ENCODE results near the gene ERF. TPM values are rescaled to one million over a fixed set of nuclear protein-coding genes. Genes with fewer than 3 reads are reported as not detected.

ERF gene
- total and polyA plus RNA-seq, 4 donors, result 24.2 to 53.6 (median 43.0) TPM

GRCh38 chr19:42198676-42199439, 56.1 kb downstream of the ERF start:
- Histone ChIP-seq H3K9ac (ENCODE audit: insufficient read depth in 1 of 2, low read length in 2 of 2) (no peak overlapping the region), H3K27me3 (ENCODE audit: control insufficient read depth in 3 of 3, insufficient read depth in 3 of 3, low read length in 2 of 3) (no peaks in the 10 kb centered on the region), H3K27ac (ENCODE audit: low read depth in 1 of 2, low read length in 1 of 2) (peak overlapping the region in 1 of 2 donors; percentile 68), H3K4me1 (ENCODE audit: control insufficient read depth in 5 of 5, insufficient read depth in 5 of 5, low read length in 5 of 5) (peaks cover 0 to 5% (median 0%) of the 10 kb centered on the region in 5 donors), H3K4me3 (no peak overlapping the region), H3K36me3 (ENCODE audit: control insufficient read depth in 4 of 4, insufficient read depth in 4 of 4, low read length in 4 of 4) (peaks cover 0 to 44% (median 11%) of the 10 kb centered on the region in 4 donors), H3K9me3 (ENCODE audit: control insufficient read depth in 4 of 4, insufficient read depth in 3 of 4, low read length in 3 of 4) (no peaks in the 10 kb centered on the region)
- no peak for ATAC-seq (ENCODE audit: insufficient read depth, low FRiP score)
- DNase-seq, result no peak
- 27 to 52% methylated on average over 7 of the region's 7 CpGs for WGBS, 2 donors
- no peak for TF ChIP-seq CTCF (IDR thresholded peaks at IDR 0.05; ENCODE audit: control extremely low read depth, extremely low read depth)

Other genes with a start within 250 kb of the ERF start
- 1 to 10 TPM in 1 of 2 donors, under 1 TPM in 1; 0.83 to 1.6 TPM for gene GRIK5, start 184.9 kb downstream of the ERF start, total RNA-seq
- under 1 TPM; 0.26 TPM for gene GRIK5, start 184.9 kb downstream of the ERF start, polyA plus RNA-seq
- gene ZNF574, start 179.0 kb downstream of the ERF start, total RNA-seq, result 10 to 100 TPM; 11.5 to 13.7 TPM
- 1 to 10 TPM; 6.8 to 8.6 TPM for gene ZNF574, start 179.0 kb downstream of the ERF start, polyA plus RNA-seq
- 1 to 10 TPM; 3.2 to 7.6 TPM for gene POU2F2, start 122.7 kb downstream of the ERF start, total RNA-seq
- gene POU2F2, start 122.7 kb downstream of the ERF start, polyA plus RNA-seq, result 10 to 100 TPM in 1 of 2 donors, 1 to 10 TPM in 1; 1.9 to 11.9 TPM
- gene DEDD2, start 37.5 kb downstream of the ERF start, total RNA-seq, result 10 to 100 TPM; 34.1 to 39.4 TPM
- gene DEDD2, start 37.5 kb downstream of the ERF start, polyA plus RNA-seq, result 10 to 100 TPM; 31.4 to 60.8 TPM
- 10 to 100 TPM in 1 of 2 donors, 1 to 10 TPM in 1; 5.3 to 14.4 TPM for gene ZNF526, start 34.8 kb downstream of the ERF start, total RNA-seq
- gene ZNF526, start 34.8 kb downstream of the ERF start, polyA plus RNA-seq, result 1 to 10 TPM; 4.6 to 5.5 TPM
- gene GSK3A, start 12.5 kb downstream of the ERF start, total RNA-seq, result 10 to 100 TPM; 23.7 to 38.8 TPM
- 10 to 100 TPM; 53.7 to 54.2 TPM for gene GSK3A, start 12.5 kb downstream of the ERF start, polyA plus RNA-seq
- gene CIC, start 14.1 kb upstream of the ERF start, total RNA-seq, result 10 to 100 TPM; 31.2 to 84.5 TPM
- 10 to 100 TPM; 38.2 to 43.0 TPM for gene CIC, start 14.1 kb upstream of the ERF start, polyA plus RNA-seq
- gene PRR19, start 47.0 kb upstream of the ERF start, total RNA-seq, result 1 to 10 TPM in 1 of 2 donors, under 1 TPM in 1; 0.23 to 1.0 TPM
- under 1 TPM; 0.63 to 0.92 TPM for gene PRR19, start 47.0 kb upstream of the ERF start, polyA plus RNA-seq
- 10 to 100 TPM; 30.1 to 30.6 TPM for gene PAFAH1B3, start 47.5 kb upstream of the ERF start, total RNA-seq
- 10 to 100 TPM; 27.2 to 33.0 TPM for gene PAFAH1B3, start 47.5 kb upstream of the ERF start, polyA plus RNA-seq
- gene TMEM145, start 58.2 kb upstream of the ERF start, total RNA-seq, result under 1 TPM in 1 of 2 donors, not detected in 1; 0.95 TPM
- gene TMEM145, start 58.2 kb upstream of the ERF start, polyA plus RNA-seq, result under 1 TPM; 0.12 to 0.40 TPM
- 10 to 100 TPM; 14.5 to 21.7 TPM for gene MEGF8, start 70.5 kb upstream of the ERF start, total RNA-seq
- gene MEGF8, start 70.5 kb upstream of the ERF start, polyA plus RNA-seq, result 1 to 10 TPM; 6.0 to 7.6 TPM
- gene CNFN, start 135.2 kb upstream of the ERF start, total RNA-seq, result 1 to 10 TPM in 1 of 2 donors, not detected in 1; 1.0 TPM
- gene CNFN, start 135.2 kb upstream of the ERF start, polyA plus RNA-seq, result 1 to 10 TPM; 2.2 to 4.1 TPM
- gene LIPE, start 172.3 kb upstream of the ERF start, total RNA-seq, result 1 to 10 TPM; 4.5 TPM
- gene LIPE, start 172.3 kb upstream of the ERF start, polyA plus RNA-seq, result 1 to 10 TPM; 3.6 to 7.7 TPM
- 100 to 1,000 TPM in 1 of 2 donors, 10 to 100 TPM in 1; 98.9 to 154 TPM for gene CXCL17, start 187.8 kb upstream of the ERF start, total RNA-seq
- 100 to 1,000 TPM; 289 to 688 TPM for gene CXCL17, start 187.8 kb upstream of the ERF start, polyA plus RNA-seq